ENCODE results near the gene ARL3.

DNA sequence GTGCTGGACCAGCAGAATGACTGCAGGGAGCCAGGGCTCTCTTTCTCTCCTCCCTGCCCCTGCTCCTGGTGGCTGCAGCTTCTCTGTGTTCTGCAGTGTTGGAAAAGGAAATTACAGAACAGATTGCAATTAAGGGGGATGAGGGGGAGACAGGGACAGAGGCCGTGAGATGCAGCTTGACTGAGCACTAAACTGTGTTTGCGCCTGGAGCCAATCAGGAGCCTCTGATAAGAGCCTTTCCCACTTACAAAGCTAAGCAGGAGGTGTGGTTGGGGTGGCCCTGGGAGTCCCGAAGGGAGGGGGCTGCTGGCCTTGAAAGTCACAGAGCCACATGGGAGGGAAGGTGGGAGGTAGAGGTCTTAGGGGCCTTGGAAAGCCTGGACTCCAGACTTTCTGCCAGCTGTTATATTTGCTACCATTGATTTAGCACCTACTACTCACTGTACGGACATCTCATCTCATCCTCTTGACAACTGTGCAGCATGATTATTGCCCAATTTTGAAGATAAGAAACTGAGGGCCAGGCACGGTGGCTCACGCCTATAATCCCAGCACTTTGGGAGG is 43.2 kb downstream of the ARL3 start:
- TF ChIP-seq, protein P1, sequence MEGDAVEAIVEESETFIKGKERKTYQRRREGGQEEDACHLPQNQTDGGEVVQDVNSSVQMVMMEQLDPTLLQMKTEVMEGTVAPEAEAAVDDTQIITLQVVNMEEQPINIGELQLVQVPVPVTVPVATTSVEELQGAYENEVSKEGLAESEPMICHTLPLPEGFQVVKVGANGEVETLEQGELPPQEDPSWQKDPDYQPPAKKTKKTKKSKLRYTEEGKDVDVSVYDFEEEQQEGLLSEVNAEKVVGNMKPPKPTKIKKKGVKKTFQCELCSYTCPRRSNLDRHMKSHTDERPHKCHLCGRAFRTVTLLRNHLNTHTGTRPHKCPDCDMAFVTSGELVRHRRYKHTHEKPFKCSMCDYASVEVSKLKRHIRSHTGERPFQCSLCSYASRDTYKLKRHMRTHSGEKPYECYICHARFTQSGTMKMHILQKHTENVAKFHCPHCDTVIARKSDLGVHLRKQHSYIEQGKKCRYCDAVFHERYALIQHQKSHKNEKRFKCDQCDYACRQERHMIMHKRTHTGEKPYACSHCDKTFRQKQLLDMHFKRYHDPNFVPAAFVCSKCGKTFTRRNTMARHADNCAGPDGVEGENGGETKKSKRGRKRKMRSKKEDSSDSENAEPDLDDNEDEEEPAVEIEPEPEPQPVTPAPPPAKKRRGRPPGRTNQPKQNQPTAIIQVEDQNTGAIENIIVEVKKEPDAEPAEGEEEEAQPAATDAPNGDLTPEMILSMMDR (IDR thresholded peaks at IDR 0.05 in 8 of 11, conservative IDR thresholded peaks at IDR 0.05 in 3 of 11): no peak
- TF ChIP-seq POLR2AphosphoS5 (IDR thresholded peaks at IDR 0.05) (no peak), POLR2A (IDR thresholded peaks at IDR 0.05) (no peak)
